HEK293T (cell line): ENCODE measurements around the gene OPTN.
"Not testable (repeated sequence)": the region's sequence is repeated elsewhere in the genome, so short reads cannot be mapped to it uniquely, and the experiment has no call there.

ENCODE experiments used
- CTCF ChIA-PET: fragments of 350-600 bp; formaldehyde crosslinking; extraction: SDS; loops from one replicate; lab custom pipeline; 2021; ENCODE audit warnings: antibody characterized with exemption, inconsistent platforms; lab: Yijun Ruan, JAX
- POLR2A ChIA-PET: fragments of 350-600 bp; formaldehyde crosslinking; extraction: SDS; loops from one replicate; lab custom pipeline; 2020; ENCODE audit warnings: antibody characterized with exemption, inconsistent platforms; lab: Yijun Ruan, JAX
- DNase-seq: peaks from one replicate; pipeline ENCODE4 v3.0.0; 2012; ENCODE audit warnings: mixed read lengths; ENCODE audit errors: extremely low spot score
- ARNT ChIP-seq: fragments of 450-650 bp; IDR thresholded peaks from 2 replicates; pipeline ENCODE4 v1.6.1; 2017; ENCODE audit warnings: mild to moderate bottlenecking
- BHLHE40 ChIP-seq: fragments of 450-650 bp; IDR thresholded peaks from 2 replicates; pipeline ENCODE4 v1.6.1; 2016; ENCODE audit warnings: mild to moderate bottlenecking, moderate library complexity, borderline replicate concordance
- CTBP1 ChIP-seq: fragments of 450-650 bp; IDR thresholded peaks from 2 replicates; pipeline ENCODE4 v1.6.1; 2016; ENCODE audit warnings: borderline replicate concordance
- ELF4 ChIP-seq: fragments of 450-650 bp; IDR thresholded peaks from 2 replicates; pipeline ENCODE4 v1.6.1; 2017; ENCODE audit warnings: antibody characterized with exemption
- FOXA1 ChIP-seq: fragments of 450-650 bp; IDR thresholded peaks from 2 replicates; pipeline ENCODE4 v1.6.1; 2016; ENCODE audit warnings: mild to moderate bottlenecking
- FOXK2 ChIP-seq: fragments of 450-650 bp; IDR thresholded peaks from 2 replicates; pipeline ENCODE4 v1.6.1; 2016; ENCODE audit warnings: mild to moderate bottlenecking
- FOXM1 ChIP-seq: fragments of 450-650 bp; IDR thresholded peaks from 2 replicates; pipeline ENCODE4 v1.6.1; 2017; ENCODE audit warnings: mild to moderate bottlenecking, borderline replicate concordance
- HDGF ChIP-seq: fragments of 450-650 bp; IDR thresholded peaks from 2 replicates; pipeline ENCODE4 v1.6.1; 2017; ENCODE audit warnings: antibody characterized with exemption, borderline replicate concordance
- L3MBTL2 ChIP-seq: fragments of 450-650 bp; conservative IDR thresholded peaks from 2 replicates; pipeline ENCODE4 v1.6.1; 2016; ENCODE audit warnings: mild to moderate bottlenecking
- LEF1 ChIP-seq: fragments of 450-650 bp; IDR thresholded peaks from 2 replicates; pipeline ENCODE4 v1.6.1; 2017; ENCODE audit warnings: mild to moderate bottlenecking, borderline replicate concordance
- NFRKB ChIP-seq: fragments of 450-650 bp; IDR thresholded peaks from 2 replicates; pipeline ENCODE4 v1.6.1; 2016; ENCODE audit warnings: mild to moderate bottlenecking, moderate library complexity
- PKNOX1 ChIP-seq: fragments of 450-650 bp; IDR thresholded peaks from 2 replicates; pipeline ENCODE4 v1.6.1; 2016
- SP1 ChIP-seq: fragments of 450-650 bp; IDR thresholded peaks from 2 replicates; pipeline ENCODE4 v1.6.1; 2017
- SUZ12 ChIP-seq: fragments of 450-650 bp; IDR thresholded peaks from 2 replicates; pipeline ENCODE4 v1.6.1; 2016; ENCODE audit warnings: mild to moderate bottlenecking
- TARDBP ChIP-seq: fragments of 450-650 bp; IDR thresholded peaks from 2 replicates; pipeline ENCODE4 v1.6.1; 2016
- ZNF384 ChIP-seq: fragments of 450-650 bp; IDR thresholded peaks from 2 replicates; pipeline ENCODE4 v1.6.1; 2016

The OPTN gene

DNA sequence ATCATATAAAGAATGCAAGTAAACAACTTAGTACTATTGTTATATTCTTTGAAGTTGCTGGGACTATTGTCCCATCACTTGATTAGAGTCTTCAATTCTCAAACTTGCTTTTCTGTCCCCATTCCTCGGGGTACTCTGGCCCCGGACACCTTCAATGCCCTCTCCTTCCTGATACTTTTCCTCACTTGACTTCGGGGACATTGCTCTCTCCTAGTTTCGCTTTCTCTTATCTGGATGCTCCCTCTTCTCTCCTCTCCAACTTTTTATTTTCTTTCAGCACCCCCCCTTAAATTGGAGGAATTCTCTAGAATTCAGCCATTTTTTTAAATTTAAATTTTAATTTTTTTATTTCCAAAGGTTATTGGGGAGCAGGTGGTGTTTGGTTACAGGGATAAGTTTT, 10.6 kb upstream of the OPTN start:
- POLR2A ChIA-PET = no interaction called here
- no peak for DNase-seq
- TF ChIP-seq LEF1 = no peak
- no peak for TF ChIP-seq PKNOX1
- no peak for TF ChIP-seq CTBP1
- TF ChIP-seq SP1 = no peak
- TF ChIP-seq FOXK2 = no peak
- no peak for TF ChIP-seq FOXA1
- no peak for TF ChIP-seq ARNT
- TF ChIP-seq NFRKB = no peak
- no peak for TF ChIP-seq HDGF
- no peak for TF ChIP-seq L3MBTL2
- no peak for TF ChIP-seq BHLHE40
- no peak for TF ChIP-seq ELF4
- TF ChIP-seq SUZ12 = no peak
- no peak for TF ChIP-seq ZNF384
- TF ChIP-seq FOXM1 = no peak
- TF ChIP-seq TARDBP = no peak
- CTCF ChIA-PET = interaction anchor here (2.8 kb wide), 1 partner anchor 10 kb away, joined by 11 read pairs; the partner anchor contains the start of gene OPTN

GRCh38 chr10:13090289-13090688, 9.7 kb upstream of the OPTN start:
- DNase-seq = no peak
- TF ChIP-seq SUZ12 (no peak), FOXM1 (no peak), CTBP1 (no peak), FOXA1 (no peak), TARDBP (no peak), LEF1 (no peak), BHLHE40 (no peak), ARNT (no peak), NFRKB (no peak), ELF4 (no peak), SP1 (no peak), HDGF (no peak)
- POLR2A ChIA-PET = no interaction called here
- CTCF ChIA-PET = no interaction called here

GRCh38 chr10:13091801-13092200, 8.2 kb upstream of the OPTN start:
- no peak for DNase-seq
- TF ChIP-seq FOXA1 (no peak), ARNT (no peak), PKNOX1 (no peak), SUZ12 (no peak), ELF4 (no peak), TARDBP (no peak), L3MBTL2 (no peak)
- ChIA-PET POLR2A (no interaction called here), CTCF (no interaction called here)

DNA sequence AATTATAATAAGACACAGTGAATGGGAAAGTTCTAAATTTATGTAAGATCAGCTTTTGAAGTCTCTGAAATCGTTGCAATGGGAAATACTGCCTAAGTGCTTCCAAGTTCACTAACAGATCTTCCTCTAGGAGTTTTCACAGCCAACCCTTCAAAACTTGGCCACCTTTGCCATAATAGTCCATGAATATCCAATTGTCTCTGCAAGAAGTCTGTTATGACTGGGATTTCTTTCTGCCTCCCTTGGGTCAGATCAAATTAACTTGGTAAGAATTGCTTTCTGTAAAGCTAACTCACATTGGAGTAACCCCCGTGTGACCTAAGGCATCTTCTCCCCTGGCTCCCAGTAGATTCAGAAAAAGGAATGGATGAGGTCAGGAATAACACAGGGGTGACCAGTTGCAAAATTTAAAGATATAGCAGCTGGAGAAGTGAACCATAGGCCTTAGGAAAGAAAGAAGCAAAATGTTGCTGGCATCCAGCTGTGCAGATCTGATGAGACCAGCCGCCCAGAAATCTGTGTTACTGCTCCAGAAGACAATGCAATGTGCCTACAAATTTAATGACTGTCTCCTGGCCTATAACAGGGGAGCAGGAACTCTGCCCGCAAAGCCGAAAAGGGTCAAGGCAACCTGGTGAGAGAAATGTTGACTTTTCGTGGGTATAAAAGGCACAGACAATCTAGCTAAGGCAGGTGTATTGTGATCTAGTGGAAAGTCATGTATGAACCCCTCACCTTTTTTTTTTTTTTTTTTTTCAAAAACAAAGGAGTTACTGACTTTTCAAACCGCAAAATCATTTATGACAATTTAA, 7.5 kb upstream of the OPTN start:
- DNase-seq = no peak
- CTCF ChIA-PET = no interaction called here
- no peak for TF ChIP-seq ARNT
- TF ChIP-seq SUZ12 = no peak
- TF ChIP-seq LEF1 = no peak
- no peak for TF ChIP-seq CTBP1
- TF ChIP-seq PKNOX1 = no peak
- no peak for TF ChIP-seq TARDBP
- no peak for TF ChIP-seq FOXK2
- TF ChIP-seq FOXA1 = no peak
- TF ChIP-seq ELF4 = no peak
- no peak for TF ChIP-seq L3MBTL2
- TF ChIP-seq FOXM1 = no peak
- TF ChIP-seq NFRKB = no peak
- no peak for TF ChIP-seq ZNF384
- TF ChIP-seq HDGF = no peak
- TF ChIP-seq SP1 = no peak
- no peak for TF ChIP-seq BHLHE40
- POLR2A ChIA-PET = no interaction called here

DNA sequence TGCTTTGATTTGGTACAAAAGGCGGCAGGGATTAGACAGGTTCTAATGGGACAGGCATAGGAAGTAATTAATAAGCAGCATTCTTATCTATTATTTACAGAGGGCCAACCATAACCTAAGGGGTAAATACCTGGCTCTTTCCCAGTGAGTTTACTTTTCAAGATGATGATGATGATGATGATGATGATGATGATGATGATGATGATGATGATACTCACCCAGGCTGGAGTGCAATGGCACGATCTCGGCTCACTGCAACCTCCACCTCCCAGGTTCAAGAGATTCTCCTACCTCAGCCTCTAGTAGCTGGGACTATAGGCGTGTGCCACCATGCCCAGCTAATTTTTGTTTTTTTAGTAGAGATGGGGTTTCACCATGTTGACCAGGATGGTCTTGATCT, 5.9 kb upstream of the OPTN start:
- DNase-seq, POLR2A ChIA-PET: not testable (repeated sequence)
- CTCF ChIA-PET = interaction anchor here (1.0 kb wide), 1 partner anchor 193 kb away, joined by 3 read pairs; no protein-coding TSS in a partner anchor

- no peak for DNase-seq
- CTCF ChIA-PET = no interaction called here
- no peak for TF ChIP-seq FOXM1
- TF ChIP-seq ZNF384 = no peak
- no peak for TF ChIP-seq BHLHE40
- no peak for TF ChIP-seq ELF4
- POLR2A ChIA-PET = no interaction called here
Observed at GRCh38 chr10:13095094-13095493, 4.9 kb upstream of the OPTN start.
